Mesendoderm (in vitro differentiated cells): ENCODE data around the gene SLC44A2.

Experiments used
- DNase-seq: peaks from one replicate; pipeline ENCODE4 v3.0.0; 2013
- H2AK5ac ChIP-seq: 2 replicates; pipeline ENCODE4 v1.6.1; 2013; ENCODE audit warnings: low read length, inconsistent platforms
- H2BK120ac ChIP-seq: 2 replicates; pipeline ENCODE4 v1.6.1; 2013; ENCODE audit warnings: low read depth, mild to moderate bottlenecking, low read length, moderate library complexity, mixed read lengths
- H2BK15ac ChIP-seq: replicated peaks from 2 replicates; pipeline ENCODE4 v1.6.1; 2013; ENCODE audit warnings: low read depth, mild to moderate bottlenecking, moderate library complexity
- H2BK5ac ChIP-seq: 2 replicates; pipeline ENCODE4 v1.6.1; 2013; ENCODE audit warnings: low read length, inconsistent platforms
- H3K18ac ChIP-seq: 2 replicates; pipeline ENCODE4 v1.6.1; 2013; ENCODE audit warnings: mild to moderate bottlenecking, low read length, mixed read lengths
- H3K23ac ChIP-seq: one replicate; pipeline ENCODE4 v1.6.1; 2013; ENCODE audit warnings: low read length
- H3K27ac ChIP-seq: 2 replicates; pipeline ENCODE4 v1.5.1; 2013; ENCODE audit warnings: low read depth, mild to moderate bottlenecking, inconsistent platforms, low read length, moderate library complexity
- H3K27me3 ChIP-seq: 2 replicates; pipeline ENCODE4 v1.6.1; 2013; ENCODE audit warnings: low read length, control low read depth, mild to moderate bottlenecking, inconsistent platforms; ENCODE audit not compliant: insufficient read depth, poor library complexity
- H3K36me3 ChIP-seq: 2 replicates; pipeline ENCODE4 v1.6.1; 2013; ENCODE audit warnings: low read length, inconsistent platforms; ENCODE audit not compliant: control insufficient read depth, insufficient read depth
- H3K4ac ChIP-seq: one replicate; pipeline ENCODE4 v1.6.1; 2013; ENCODE audit warnings: low read depth, mild to moderate bottlenecking, low read length, moderate library complexity
- H3K4me1 ChIP-seq: 2 replicates; pipeline ENCODE4 v1.6.1; 2013; ENCODE audit warnings: low read depth, low read length, inconsistent platforms; ENCODE audit not compliant: control insufficient read depth
- H3K4me2 ChIP-seq: 2 replicates; pipeline ENCODE4 v1.6.1; 2013; ENCODE audit warnings: low read length
- H3K4me3 ChIP-seq: 2 replicates; pipeline ENCODE4 v1.5.1; 2013; ENCODE audit warnings: mild to moderate bottlenecking, low read length
- H3K56ac ChIP-seq: one replicate; pipeline ENCODE4 v1.6.1; 2013; ENCODE audit warnings: low read length
- H3K79me1 ChIP-seq: 2 replicates; pipeline ENCODE4 v1.6.1; 2013; ENCODE audit warnings: low read length, inconsistent platforms
- H3K79me2 ChIP-seq: 2 replicates; pipeline ENCODE4 v1.6.1; 2013; ENCODE audit warnings: mild to moderate bottlenecking, low read length; ENCODE audit not compliant: control insufficient read depth, insufficient read depth
- H3K9ac ChIP-seq: 2 replicates; pipeline ENCODE4 v1.6.1; 2013; ENCODE audit warnings: low read length, inconsistent platforms
- H4K5ac ChIP-seq: one replicate; pipeline ENCODE4 v1.6.1; 2013; ENCODE audit warnings: low read length
- H4K8ac ChIP-seq: one replicate; pipeline ENCODE4 v1.6.1; 2013; ENCODE audit warnings: low read depth, mild to moderate bottlenecking, control low read depth, low read length, moderate library complexity
- WGBS: extraction: QIAGEN DNeasy Blood & Tissue Kit; methylation state at CpG from one replicate; pipeline ENCODE4 v1.1.7; 2013; ENCODE audit warnings: low lambda C conversion rate, missing lambda C conversion rate; ENCODE audit not compliant: insufficient coverage; ENCODE audit errors: extremely low coverage; 5-methylcytosine and 5-hydroxymethylcytosine counted together

SLC44A2 gene

GRCh38 chr19:10604460-10604980 lies 20.8 kb upstream of the SLC44A2 start:
- no peak overlapping the region for H3K27ac ChIP-seq
- H3K18ac ChIP-seq = no peak overlapping the region
- no peak overlapping the region for H3K4ac ChIP-seq
- peak; percentile 69 for DNase-seq
- peak overlapping the region; percentile 44 for H3K56ac ChIP-seq
- peak overlapping the region; percentile 16 for H3K9ac ChIP-seq
- no peak overlapping the region for H4K5ac ChIP-seq
- H4K8ac ChIP-seq = no peak overlapping the region
- H3K79me1 ChIP-seq = peaks cover 8% of the 10 kb centered on the region
- H3K23ac ChIP-seq = no peak overlapping the region
- H3K4me1 ChIP-seq = peaks cover 6% of the 10 kb centered on the region
- no peak overlapping the region for H2BK15ac ChIP-seq
- H3K4me3 ChIP-seq = no peak overlapping the region
- no peaks in the 10 kb centered on the region for H3K36me3 ChIP-seq
- H3K79me2 ChIP-seq = peaks cover 5% of the 10 kb centered on the region
- WGBS = no CpG with 5 or more reads among the region's 9 CpGs
- no peak overlapping the region for H2AK5ac ChIP-seq
- H3K4me2 ChIP-seq = no peak overlapping the region
- no peak overlapping the region for H2BK5ac ChIP-seq
- no peaks in the 10 kb centered on the region for H3K27me3 ChIP-seq
- no peak overlapping the region for H2BK120ac ChIP-seq

GRCh38 chr19:10611907-10612306 lies 13.4 kb upstream of the SLC44A2 start:
- Histone ChIP-seq H3K36me3 (no peaks in the 10 kb centered on the region), H2AK5ac (no peak overlapping the region), H3K79me2 (no peaks in the 10 kb centered on the region), H4K5ac (no peak overlapping the region), H3K9ac (no peak overlapping the region), H4K8ac (no peak overlapping the region), H3K4me1 (no peaks in the 10 kb centered on the region), H3K27ac (no peak overlapping the region), H2BK15ac (no peak overlapping the region), H3K4ac (no peak overlapping the region), H3K4me3 (no peak overlapping the region), H3K4me2 (no peak overlapping the region), H2BK5ac (no peak overlapping the region), H3K23ac (no peak overlapping the region), H3K27me3 (no peaks in the 10 kb centered on the region), H3K18ac (no peak overlapping the region), H3K79me1 (no peaks in the 10 kb centered on the region), H3K56ac (no peak overlapping the region), H2BK120ac (no peak overlapping the region)
- WGBS = no CpG with 5 or more reads among the region's 5 CpGs
- no peak for DNase-seq

- no peaks in the 10 kb centered on the region for H3K79me2 ChIP-seq
- H3K79me1 ChIP-seq = no peaks in the 10 kb centered on the region
- peaks cover 2% of the 10 kb centered on the region for H3K4me1 ChIP-seq
- no peak overlapping the region for H2BK5ac ChIP-seq
- DNase-seq = no peak
- no peak overlapping the region for H3K18ac ChIP-seq
- no peak overlapping the region for H3K56ac ChIP-seq
- no peak overlapping the region for H2BK15ac ChIP-seq
- H3K9ac ChIP-seq = no peak overlapping the region
- no peak overlapping the region for H2BK120ac ChIP-seq
- H3K4ac ChIP-seq = no peak overlapping the region
- H3K27me3 ChIP-seq = no peaks in the 10 kb centered on the region
- H2AK5ac ChIP-seq = no peak overlapping the region
- H3K4me2 ChIP-seq = no peak overlapping the region
- H3K27ac ChIP-seq = no peak overlapping the region
- H3K36me3 ChIP-seq = no peaks in the 10 kb centered on the region
- H4K8ac ChIP-seq = no peak overlapping the region
- WGBS = no CpG with 5 or more reads among the region's 15 CpGs
- H4K5ac ChIP-seq = no peak overlapping the region
- no peak overlapping the region for H3K23ac ChIP-seq
- no peak overlapping the region for H3K4me3 ChIP-seq
Observed at GRCh38 chr19:10612499-10613119, 12.7 kb upstream of the SLC44A2 start.

- no CpG with 5 or more reads among the region's 14 CpGs for WGBS
- Histone ChIP-seq H2AK5ac (no peak overlapping the region), H3K27ac (no peak overlapping the region)
Observed at GRCh38 chr19:10615429-10616023, 9.8 kb upstream of the SLC44A2 start.

GRCh38 chr19:10617409-10618121 lies 7.8 kb upstream of the SLC44A2 start:
- WGBS = no CpG with 5 or more reads among the region's 15 CpGs
- Histone ChIP-seq H3K79me2 (peaks cover 2% of the 10 kb centered on the region), H3K79me1 (peaks cover 2% of the 10 kb centered on the region), H2BK120ac (no peak overlapping the region), H3K4ac (no peak overlapping the region), H3K4me3 (no peak overlapping the region), H4K8ac (no peak overlapping the region), H3K9ac (no peak overlapping the region), H2BK5ac (no peak overlapping the region), H3K23ac (no peak overlapping the region), H3K4me1 (peaks cover 2% of the 10 kb centered on the region), H3K4me2 (no peak overlapping the region), H3K18ac (no peak overlapping the region), H3K27me3 (no peaks in the 10 kb centered on the region), H4K5ac (no peak overlapping the region), H3K27ac (no peak overlapping the region), H3K36me3 (no peaks in the 10 kb centered on the region), H3K56ac (peak overlapping the region; percentile 46), H2AK5ac (no peak overlapping the region), H2BK15ac (no peak overlapping the region)
- DNase-seq = no peak

More at GRCh38 chr19:10615429-10616023, 9.8 kb upstream of the SLC44A2 start:
- Histone ChIP-seq H3K79me1 (no peaks in the 10 kb centered on the region), H2BK120ac (no peak overlapping the region), H3K4me3 (no peak overlapping the region), H3K36me3 (no peaks in the 10 kb centered on the region), H4K5ac (no peak overlapping the region), H3K9ac (no peak overlapping the region), H3K23ac (no peak overlapping the region), H3K4me1 (peaks cover 2% of the 10 kb centered on the region), H3K27me3 (no peaks in the 10 kb centered on the region), H3K4ac (no peak overlapping the region), H3K18ac (no peak overlapping the region), H3K79me2 (no peaks in the 10 kb centered on the region), H3K56ac (no peak overlapping the region), H3K4me2 (no peak overlapping the region), H2BK5ac (no peak overlapping the region), H4K8ac (no peak overlapping the region), H2BK15ac (no peak overlapping the region)
- no peak for DNase-seq
